Tibial nerve (tissue), 4 donors: ENCODE measurements around the gene ZNF521. TPM values are rescaled to one million over a fixed set of nuclear protein-coding genes. Genes with fewer than 3 reads are reported as not detected.
"Not testable (repeated sequence)": the region's sequence is repeated elsewhere in the genome, so short reads cannot be mapped to it uniquely, and the experiment has no call there.

Experiments
- DNase-seq, 2 donors: peaks; one replicate each; pipeline ENCODE4 v3.0.0-alpha.2; 2019; ENCODE audit warnings: low spot score in 2 of 2
- H3K27ac ChIP-seq, 4 donors: fragments of 200-600 bp; sonication (generic) in 3 of 4; one replicate each; pipeline ENCODE4 v1.5.1; 2017 to 2019; ENCODE audit warnings: mild to moderate bottlenecking in 1 of 4
- H3K27me3 ChIP-seq, 2 donors: fragments of 200-600 bp; sonication (generic) in 1 of 2; one replicate each; pipeline versions ENCODE4 v1.5.1 to v1.6.0; 2017 to 2019
- H3K36me3 ChIP-seq, 3 donors: fragments of 200-600 bp; sonication (generic); one replicate each; pipeline ENCODE4 v1.5.1; 2018 to 2019
- H3K4me1 ChIP-seq, 4 donors: fragments of 200-600 bp; sonication (generic) in 3 of 4; one replicate each; pipeline ENCODE4 v1.5.1; 2017 to 2019
- H3K4me3 ChIP-seq, 4 donors: fragments of 200-600 bp; sonication (generic) in 3 of 4; one replicate each; pipeline ENCODE4 v1.5.1; 2017 to 2019; ENCODE audit warnings: mild to moderate bottlenecking in 1 of 4, moderate library complexity in 1 of 4
- H3K9me3 ChIP-seq, 4 donors: fragments of 200-600 bp; sonication (generic) in 3 of 4; one replicate each; pipeline ENCODE4 v1.5.1; 2017 to 2019
- CTCF ChIP-seq, 5 experiments: fragments of 200-600 bp in 3 of 5; fragments of 450-650 bp in 2 of 5; sonication (generic) in 3 of 5; IDR thresholded peaks; one replicate each; pipeline ENCODE4 v1.5.1; 2016 to 2019; ENCODE audit warnings: antibody characterized with exemption in 5 of 5, mild to moderate bottlenecking in 3 of 5, moderate library complexity in 2 of 5
- EP300 ChIP-seq, 2 donors: sonication (generic); formaldehyde crosslinking; IDR thresholded peaks; one replicate each; pipeline ENCODE4 v1.6.1; 2017; ENCODE audit warnings: antibody characterized with exemption in 2 of 2, mild to moderate bottlenecking in 1 of 2
- POLR2A ChIP-seq, 2 donors: fragments of 450-650 bp; IDR thresholded peaks; one replicate each; pipeline ENCODE4 v1.6.1; 2017; ENCODE audit warnings: antibody characterized with exemption in 2 of 2, mild to moderate bottlenecking in 2 of 2, moderate library complexity in 2 of 2
- whole genome bisulfite sequencing, 2 donors: methylation state at CpG; one replicate each; pipeline ENCODE4 v1.1.5; 2018; 5-methylcytosine and 5-hydroxymethylcytosine counted together
- total RNA-seq, 4 donors: library from RNA; depleted of rRNA; stranded (reverse); fragments of >200 nt; gene quantifications; one replicate each; pipeline ENCODE4 v1.1.0, GENCODE V29; 2016

The ZNF521 gene
- total RNA-seq, 4 donors from 2014 or later, result 32.7 to 66.3 (median 43.4) TPM

- 83 to 93% methylated on average over 4 of the region's 4 CpGs for WGBS, 2 donors
- Histone ChIP-seq H3K27me3 (no peaks in the 10 kb centered on the region), H3K9me3 (no peaks in the 10 kb centered on the region), H3K27ac (no peak overlapping the region), H3K4me1 (peaks cover 0 to 20% (median 0%) of the 10 kb centered on the region in 4 donors), H3K36me3 (no peaks in the 10 kb centered on the region), H3K4me3 (no peak overlapping the region)
- TF ChIP-seq CTCF (IDR thresholded peaks at IDR 0.05), result no peak
- no peak for TF ChIP-seq EP300 (IDR thresholded peaks at IDR 0.05)
- TF ChIP-seq POLR2A (IDR thresholded peaks at IDR 0.05), result no peak
- no peak for DNase-seq
Observed at GRCh38 chr18:25274926-25275325, 77.0 kb downstream of the ZNF521 start.

- not testable (repeated sequence) for H3K36me3 ChIP-seq, H3K4me1 ChIP-seq, H3K27me3 ChIP-seq, H3K9me3 ChIP-seq, H3K27ac ChIP-seq, DNase-seq, H3K4me3 ChIP-seq
- 69 to 71% methylated on average over 11 to 12 of the region's 12 CpGs for WGBS, 2 donors
Observed at GRCh38 chr18:25266931-25267527, 84.9 kb downstream of the ZNF521 start.

GRCh38 chr18:25262920-25263319 is 89.0 kb downstream of the ZNF521 start:
- Histone ChIP-seq H3K36me3 (no peaks in the 10 kb centered on the region), H3K4me1 (no peaks in the 10 kb centered on the region), H3K4me3 (no peak overlapping the region), H3K9me3 (no peaks in the 10 kb centered on the region), H3K27ac (no peak overlapping the region), H3K27me3 (no peaks in the 10 kb centered on the region)
- no peak for DNase-seq
- TF ChIP-seq EP300 (IDR thresholded peaks at IDR 0.05) (no peak), CTCF (IDR thresholded peaks at IDR 0.05) (no peak), POLR2A (IDR thresholded peaks at IDR 0.05) (no peak)
- WGBS, 2 donors, result 37 to 55% methylated on average over 2 of the region's 2 CpGs

- Histone ChIP-seq H3K4me1 (no peaks in the 10 kb centered on the region), H3K4me3 (no peak overlapping the region), H3K36me3 (no peaks in the 10 kb centered on the region), H3K27ac (no peak overlapping the region), H3K9me3 (no peaks in the 10 kb centered on the region), H3K27me3 (no peaks in the 10 kb centered on the region)
- TF ChIP-seq POLR2A (IDR thresholded peaks at IDR 0.05) (no peak), CTCF (IDR thresholded peaks at IDR 0.05) (no peak), EP300 (IDR thresholded peaks at IDR 0.05) (no peak)
- WGBS, 2 donors, result 64 to 73% methylated on average over 5 of the region's 5 CpGs
- no peak for DNase-seq
Observed at GRCh38 chr18:25261768-25262167, 90.2 kb downstream of the ZNF521 start.

GRCh38 chr18:25256439-25256838 is 95.5 kb downstream of the ZNF521 start:
- Histone ChIP-seq H3K27me3 (no peaks in the 10 kb centered on the region), H3K4me1 (peaks cover 0 to 4% (median 0%) of the 10 kb centered on the region in 4 donors), H3K36me3 (no peaks in the 10 kb centered on the region), H3K4me3 (no peak overlapping the region), H3K27ac (no peak overlapping the region), H3K9me3 (no peaks in the 10 kb centered on the region)
- no peak for DNase-seq
- TF ChIP-seq CTCF (IDR thresholded peaks at IDR 0.05) (no peak), EP300 (IDR thresholded peaks at IDR 0.05) (no peak), POLR2A (IDR thresholded peaks at IDR 0.05) (no peak)
- WGBS, 2 donors, result 83 to 86% methylated on average over 4 of the region's 4 CpGs

- Histone ChIP-seq H3K4me3 (no peak overlapping the region), H3K9me3 (no peaks in the 10 kb centered on the region), H3K36me3 (no peaks in the 10 kb centered on the region), H3K4me1 (peaks cover 0 to 14% (median 4%) of the 10 kb centered on the region in 4 donors), H3K27me3 (no peaks in the 10 kb centered on the region), H3K27ac (no peak overlapping the region)
- DNase-seq, result no peak
- 68 to 82% methylated on average over 1 of the region's 1 CpG for WGBS, 2 donors
- no peak for TF ChIP-seq POLR2A (IDR thresholded peaks at IDR 0.05)
Observed at GRCh38 chr18:25253779-25254178, 98.2 kb downstream of the ZNF521 start.
